ENCODE results near the gene XPR1.
"Not testable (repeated sequence)": the region's sequence is repeated elsewhere in the genome, so short reads cannot be mapped to it uniquely, and the experiment has no call there.

Gene XPR1

DNA sequence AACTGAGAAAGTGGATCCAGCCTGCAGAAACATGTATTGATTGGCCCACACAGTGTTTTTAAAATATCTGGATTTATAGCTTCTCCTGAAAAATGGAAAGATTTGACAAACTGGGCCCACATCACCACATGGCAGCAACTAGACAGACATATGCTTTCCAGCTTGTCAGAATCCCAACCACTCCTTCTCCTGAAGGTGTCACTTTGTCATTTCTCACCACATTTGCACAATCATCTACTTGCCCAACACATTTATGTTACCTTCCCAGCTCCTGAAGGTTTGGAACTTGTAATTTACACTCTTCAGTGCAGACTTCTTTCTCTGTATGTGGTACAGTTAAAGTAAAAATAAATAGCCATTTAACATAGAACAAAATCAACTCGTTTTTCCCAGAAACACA is 154.8 kb downstream of the XPR1 start:
- DNase-seq, result no peak

DNA sequence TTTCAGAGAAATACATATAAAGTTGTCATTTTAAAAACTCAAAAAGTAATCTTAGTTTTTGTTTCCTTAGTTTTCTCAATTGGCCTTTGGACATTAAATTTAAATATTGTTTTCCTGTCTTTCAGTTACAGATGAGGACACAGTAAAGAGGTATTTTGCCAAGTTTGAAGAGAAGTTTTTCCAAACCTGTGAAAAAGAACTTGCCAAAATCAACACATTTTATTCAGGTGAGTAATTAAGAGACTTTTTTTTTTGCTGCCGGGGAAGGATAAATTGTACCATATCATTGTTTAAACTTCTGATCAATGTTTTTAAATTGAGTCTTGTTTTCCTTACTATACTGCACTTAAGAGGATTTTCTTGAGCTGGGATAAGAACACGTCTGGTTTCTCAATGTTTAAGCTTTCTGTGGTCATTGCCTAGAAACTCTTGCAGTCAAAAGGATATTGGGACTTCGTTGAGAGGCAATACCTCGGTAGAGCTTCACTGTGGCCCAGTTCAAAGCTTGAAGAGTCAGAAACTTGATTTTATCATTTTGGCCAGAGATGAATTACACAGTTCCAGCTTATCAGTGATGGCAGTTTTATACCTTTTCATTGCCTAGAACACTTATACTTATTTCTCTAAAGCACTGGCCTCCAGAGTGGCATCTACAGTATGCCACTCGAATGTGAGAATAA is 155.9 kb downstream of the XPR1 start:
- DNase-seq, result no peak

DNA sequence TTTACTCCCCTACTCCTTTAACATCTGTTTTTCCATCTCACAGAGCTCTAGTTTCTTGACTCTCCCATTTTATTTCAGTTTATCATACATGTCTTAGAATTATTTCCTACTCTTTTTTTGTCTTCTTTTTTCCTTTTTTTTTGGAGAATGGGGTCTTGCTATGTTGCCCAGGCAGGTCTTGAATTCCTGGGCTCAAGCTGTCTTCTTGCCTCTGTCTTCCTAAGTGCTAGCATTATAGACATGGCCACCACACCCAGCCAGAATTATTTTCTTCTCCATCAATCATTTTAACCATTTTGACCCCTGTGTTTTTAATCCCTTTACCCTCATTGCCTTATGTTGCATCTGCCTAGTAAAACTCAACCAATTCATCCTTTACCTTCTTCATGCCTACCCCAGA is 157.6 kb downstream of the XPR1 start:
- DNase-seq, result no peak

DNA sequence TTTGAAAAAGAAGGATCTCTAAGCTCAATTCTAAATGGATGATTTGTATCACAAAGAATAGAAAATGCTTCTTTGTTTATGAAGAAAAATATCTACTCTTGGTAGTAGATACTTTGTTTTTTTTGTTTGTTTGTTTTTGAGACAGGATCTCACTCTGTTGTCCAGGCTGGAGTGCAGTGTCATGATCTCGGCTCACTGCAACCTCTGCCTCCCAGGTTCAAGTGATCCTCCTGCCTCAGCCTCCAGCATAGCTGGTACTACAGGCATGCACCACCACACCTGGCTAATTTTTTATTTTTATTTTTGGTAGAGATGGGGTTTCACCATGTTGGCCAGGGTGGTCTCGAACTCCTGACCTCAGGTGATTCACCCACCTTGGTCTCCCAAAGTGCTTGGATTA is 159.3 kb downstream of the XPR1 start:
- DNase-seq, result not testable (repeated sequence)

DNA sequence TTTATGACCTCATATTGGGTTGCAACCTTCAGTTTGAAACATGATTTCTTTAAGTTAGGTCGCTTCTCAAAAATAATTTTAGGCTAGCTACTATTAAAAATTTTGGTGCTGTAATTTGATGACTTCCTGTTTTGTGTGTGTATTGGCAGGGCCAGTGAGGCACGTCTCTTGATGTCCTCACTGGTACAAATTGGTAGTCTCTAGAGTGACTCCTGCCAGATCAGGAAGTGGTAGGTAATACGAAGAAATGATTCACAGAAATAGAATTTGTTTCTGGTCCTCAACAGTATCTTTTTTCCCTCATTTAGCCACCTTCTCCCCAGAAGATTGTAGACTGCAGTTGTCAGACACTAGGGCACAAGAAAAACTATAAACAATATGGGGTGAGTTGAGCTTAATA is 160.0 kb downstream of the XPR1 start:
- DNase-seq, result no peak

DNA sequence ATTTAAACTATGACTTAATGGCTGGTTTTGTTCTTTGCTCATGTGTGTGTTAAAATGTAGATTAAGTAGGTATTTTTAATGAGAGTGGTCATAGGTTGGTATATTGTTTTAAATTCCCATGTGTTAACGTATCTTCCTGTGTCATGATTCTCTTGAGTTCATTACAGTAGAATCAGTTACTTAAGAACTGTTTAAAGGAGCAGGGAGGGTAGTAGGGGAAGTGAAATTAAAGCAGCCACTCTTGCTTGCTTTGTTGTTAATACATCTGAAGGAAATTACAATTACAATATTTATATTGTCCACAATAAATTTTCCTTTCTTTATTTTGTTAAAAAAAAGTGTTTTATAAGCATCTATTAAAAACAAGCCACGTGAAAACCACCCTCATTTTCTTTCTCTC is 161.6 kb downstream of the XPR1 start:
- DNase-seq, result no peak

DNA sequence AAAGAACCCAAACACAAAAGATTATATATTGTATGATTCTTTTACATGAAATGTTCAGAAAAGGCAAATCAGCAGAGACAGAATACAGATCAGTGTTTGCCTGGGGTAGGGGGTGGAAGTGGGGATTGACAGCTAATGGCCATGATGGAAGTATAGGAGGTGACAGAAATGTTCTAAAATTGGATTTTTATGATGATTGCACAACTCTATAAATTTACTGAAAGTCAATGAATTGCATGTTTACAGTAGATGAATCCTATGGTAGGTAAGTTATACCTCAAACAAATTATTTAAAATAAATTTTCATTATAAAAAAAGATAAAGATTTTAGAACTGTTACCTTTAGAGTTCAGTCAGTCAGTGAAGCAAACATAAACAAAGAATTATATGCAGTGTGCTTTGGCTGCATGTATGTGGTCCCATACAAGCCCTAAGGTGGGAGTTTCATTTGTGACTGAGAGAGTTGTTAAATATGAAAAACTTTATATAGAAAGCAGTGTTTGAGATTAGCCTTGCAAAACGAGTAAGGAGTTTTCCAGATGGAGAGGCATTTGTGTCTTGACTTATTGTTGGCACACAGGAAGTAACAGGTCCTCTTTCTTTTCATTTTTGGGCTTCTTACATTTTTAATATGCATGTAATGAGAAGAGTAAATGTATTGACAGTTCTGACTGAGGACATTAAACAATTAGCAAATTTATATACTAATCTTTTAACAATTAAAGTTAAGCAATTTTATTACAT is 165.2 kb downstream of the XPR1 start:
- DNase-seq, result no peak

DNA sequence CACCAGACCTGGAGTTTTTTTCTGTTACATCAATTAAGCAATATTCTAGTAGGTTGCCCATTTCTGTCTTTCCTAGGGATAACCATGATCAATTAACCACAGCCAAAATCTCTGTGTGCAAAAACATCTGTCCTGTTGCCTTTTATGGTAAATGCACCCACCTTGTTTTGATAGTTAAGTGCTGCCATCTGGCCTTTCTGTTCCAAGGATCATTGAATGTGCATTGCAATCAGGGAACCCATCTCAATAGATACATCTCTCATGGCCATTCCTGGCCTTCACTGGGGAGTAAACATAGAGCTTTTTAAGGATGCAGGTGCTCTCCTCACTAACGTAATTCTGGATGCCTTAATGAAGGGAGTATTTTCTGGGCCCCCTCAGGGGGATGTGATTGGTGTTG is 169.1 kb downstream of the XPR1 start:
- DNase-seq, result no peak

- no peak for DNase-seq
Measured at GRCh38 chr1:180802813-180803212, 171.0 kb downstream of the XPR1 start.

- no peak for DNase-seq
Measured at GRCh38 chr1:180805316-180805715, 173.5 kb downstream of the XPR1 start.

DNA sequence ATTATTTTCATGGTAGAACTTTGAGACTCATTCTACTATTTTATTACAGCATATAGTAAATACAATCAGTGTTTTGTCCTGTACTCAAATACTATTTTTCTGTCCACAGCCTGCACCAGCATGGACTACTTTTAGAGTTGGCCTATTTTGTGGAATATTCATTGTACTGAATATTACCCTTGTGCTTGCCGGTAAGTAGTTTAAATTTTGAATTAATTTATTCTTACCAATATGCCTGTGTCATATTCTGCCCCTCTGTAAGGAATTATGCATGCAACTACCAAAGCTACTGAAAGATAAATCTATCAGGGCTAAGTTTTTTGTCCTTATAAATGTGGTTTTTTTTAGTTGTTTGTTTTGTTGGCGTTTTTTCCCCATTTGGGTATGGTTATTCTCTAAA is 179.5 kb downstream of the XPR1 start:
- DNase-seq, result no peak

GRCh38 chr1:180811886-180812285 is 180.1 kb downstream of the XPR1 start:
- no peak for DNase-seq

- no peak for DNase-seq
Measured at GRCh38 chr1:180814258-180814657, 182.4 kb downstream of the XPR1 start.

GRCh38 chr1:180815188-180815587 is 183.4 kb downstream of the XPR1 start:
- DNase-seq, result no peak

- DNase-seq, result no peak
Measured at GRCh38 chr1:180816132-180816531, 184.3 kb downstream of the XPR1 start.

- no peak for DNase-seq
Measured at GRCh38 chr1:180821970-180822369, 190.1 kb downstream of the XPR1 start.

- not testable (repeated sequence) for DNase-seq
Measured at GRCh38 chr1:180831507-180831906, 199.7 kb downstream of the XPR1 start.

DNA sequence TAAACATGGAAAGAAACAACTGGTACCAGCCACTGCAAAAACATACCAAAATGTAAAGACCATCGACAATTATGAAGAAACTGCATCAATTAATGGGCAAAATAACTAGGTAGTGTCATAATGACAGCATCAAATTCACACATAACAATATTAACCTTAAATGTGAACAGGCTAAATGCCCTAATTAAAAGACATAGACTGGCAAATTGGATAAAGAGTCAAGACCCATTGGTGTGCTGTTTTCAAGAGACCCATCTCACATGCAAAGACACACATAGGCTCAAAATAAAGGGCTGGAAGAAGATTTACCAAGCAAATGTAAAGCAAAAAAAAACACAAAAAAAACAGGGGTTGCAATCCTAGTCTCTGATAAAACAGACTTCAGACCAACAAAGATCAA is 201.4 kb downstream of the XPR1 start:
- DNase-seq, result not testable (repeated sequence)

DNA sequence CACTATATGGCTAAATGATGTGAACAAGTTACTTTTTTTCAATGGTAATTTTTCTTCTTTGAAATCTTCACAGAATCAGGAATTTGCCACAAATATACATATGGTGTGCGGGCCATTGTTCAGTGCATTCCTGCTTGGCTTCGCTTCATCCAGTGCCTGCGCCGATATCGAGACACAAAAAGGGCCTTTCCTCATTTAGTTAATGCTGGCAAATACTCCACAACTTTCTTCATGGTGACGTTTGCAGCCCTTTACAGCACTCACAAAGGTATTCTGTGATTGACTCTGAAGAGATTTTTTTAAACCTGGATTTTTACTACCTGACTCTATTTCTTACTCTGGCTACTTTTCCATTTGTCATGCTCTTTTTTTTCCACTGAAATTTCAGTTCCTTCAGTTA is 204.6 kb downstream of the XPR1 start:
- DNase-seq, result no peak

DNA sequence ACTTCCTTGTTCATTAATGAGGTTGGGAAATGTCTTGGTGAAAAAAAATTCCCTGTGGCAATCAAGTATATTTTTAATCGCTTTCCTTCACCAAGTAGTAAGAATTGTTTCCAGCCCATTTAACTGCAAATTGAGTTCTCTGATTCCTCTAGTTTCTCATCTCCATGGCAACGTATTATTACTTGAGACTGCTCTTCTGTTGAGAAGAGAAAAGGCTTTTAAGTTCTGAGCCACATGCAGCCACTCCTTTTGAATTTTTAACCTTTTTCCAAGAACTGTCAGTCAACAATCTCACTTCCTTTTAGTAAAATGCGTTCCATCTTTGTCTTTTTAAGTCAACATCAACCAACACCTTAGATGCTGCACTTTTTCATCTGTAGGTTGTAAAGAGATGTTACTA is 205.2 kb downstream of the XPR1 start:
- DNase-seq, result no peak

- no peak for DNase-seq
Measured at GRCh38 chr1:180838535-180838934, 206.7 kb downstream of the XPR1 start.

DNA sequence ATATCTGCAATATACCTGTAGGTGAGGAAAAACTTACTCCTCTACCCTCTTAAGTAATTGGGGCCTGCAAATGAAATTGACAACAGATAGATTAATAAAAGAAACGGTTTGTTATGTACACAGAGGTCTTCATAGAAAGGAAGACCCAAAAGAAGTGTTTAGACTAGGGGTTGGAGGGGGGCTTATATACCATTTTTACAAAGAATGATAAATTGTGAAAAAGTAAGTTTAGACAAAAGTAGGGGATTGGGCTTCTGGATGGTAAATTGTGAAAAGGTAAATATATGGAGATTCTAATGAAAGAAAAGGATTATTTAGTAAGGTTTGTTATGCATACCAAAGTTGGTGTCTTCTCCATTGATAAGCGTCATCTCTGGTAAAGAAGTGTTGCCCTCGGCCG is 207.7 kb downstream of the XPR1 start:
- no peak for DNase-seq

GRCh38 chr1:180841415-180841814 is 209.6 kb downstream of the XPR1 start:
- no peak for DNase-seq

DNA sequence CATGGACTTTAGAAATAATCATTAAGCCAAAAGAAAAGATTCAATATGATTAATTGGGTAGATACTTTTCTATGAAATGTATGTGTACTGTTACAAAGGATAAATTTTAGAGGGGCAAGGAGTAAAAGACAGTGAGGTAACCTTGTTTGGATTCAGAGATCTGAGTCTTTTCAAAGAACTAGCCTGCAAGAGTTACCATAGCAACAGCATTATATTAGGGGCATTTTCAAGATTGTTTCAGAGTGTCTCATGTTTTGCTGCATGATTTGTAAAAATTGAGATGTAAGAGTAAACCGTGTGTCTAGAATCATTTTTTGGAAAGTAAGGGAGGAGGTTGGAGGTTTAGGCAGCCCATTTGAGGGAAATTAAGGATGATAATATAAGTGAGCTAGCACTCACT is 210.2 kb downstream of the XPR1 start:
- DNase-seq, result no peak

Data from cortex of kidney (tissue), 1 donor.